ENCODE results near the gene NPW.

DNA sequence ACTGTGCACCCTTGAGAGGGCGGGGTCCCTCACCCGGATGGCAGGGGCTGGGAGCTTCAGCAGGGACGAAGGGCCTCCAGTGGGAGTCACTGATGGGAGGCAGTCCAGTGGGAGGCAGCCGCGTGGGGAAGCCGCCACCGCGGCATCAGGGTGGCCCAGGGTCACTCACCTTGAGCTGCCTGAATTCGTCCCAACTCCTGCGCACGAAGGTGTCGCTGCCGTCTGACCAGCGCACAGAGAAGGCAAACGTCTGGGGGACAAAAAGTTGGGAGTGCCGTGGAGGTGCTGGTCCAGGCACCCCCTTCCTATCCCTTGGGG lies 38.9 kb upstream of the NPW start:
- TF ChIP-seq BHLHE40 (IDR thresholded peaks at IDR 0.05; ENCODE audit: borderline replicate concordance) (no peak), SUZ12 (IDR thresholded peaks at IDR 0.05) (no peak), FOXM1 (IDR thresholded peaks at IDR 0.05; ENCODE audit: borderline replicate concordance) (no peak), HDGF (IDR thresholded peaks at IDR 0.05; ENCODE audit: borderline replicate concordance) (no peak), ZNF384 (IDR thresholded peaks at IDR 0.05) (no peak)

All from HEK293T (cell line).